ENCODE measurements around the gene CFAP43. TPM values are rescaled to one million over a fixed set of nuclear protein-coding genes. Genes with fewer than 3 reads are reported as not detected.
A peak's percentile ranks its signal among the peaks of the same experiment; 100 is the strongest.

CFAP43 gene
- total RNA-seq, 1 donor from 2014 or later = not detected

GRCh38 chr10:104120512-104120902, 111.7 kb downstream of the CFAP43 start:
- peak overlapping the region; percentile 99 for H3K27ac Mint-ChIP-seq
- no peak for DNase-seq (ENCODE audit: low spot score)
- intact Hi-C loops (cut with micrococcal nuclease) = loop anchor here (2.0 to 10.0 kb wide), 9 partner anchors 103 to 1376 kb away; partner anchors contain the start of genes CFAP58, TAF5 and WBP1L
- peak overlapping the region; percentile 94 for H3K4me3 Mint-ChIP-seq
- H3K36me3 Mint-ChIP-seq (ENCODE audit: low read depth) = peaks cover 8% of the 10 kb centered on the region
- H3K4me1 Mint-ChIP-seq (ENCODE audit: low read depth) = peaks cover 38% of the 10 kb centered on the region
- no peaks in the 10 kb centered on the region for H3K9me3 Mint-ChIP-seq
- H3K27me3 Mint-ChIP-seq (ENCODE audit: insufficient read depth) = peaks cover 12% of the 10 kb centered on the region

GRCh38 chr10:104119996-104120395, 112.2 kb downstream of the CFAP43 start:
- intact Hi-C loops (cut with micrococcal nuclease) = loop anchor here (2.0 to 10.0 kb wide), 9 partner anchors 103 to 1375 kb away; partner anchors contain the start of genes CFAP58, TAF5 and WBP1L
- DNase-seq (ENCODE audit: low spot score) = no peak
- Mint-ChIP-seq H3K36me3 (ENCODE audit: low read depth) (peaks cover 3% of the 10 kb centered on the region), H3K27ac (no peak overlapping the region), H3K9me3 (no peaks in the 10 kb centered on the region), H3K4me3 (no peak overlapping the region), H3K27me3 (ENCODE audit: insufficient read depth) (peaks cover 12% of the 10 kb centered on the region), H3K4me1 (ENCODE audit: low read depth) (peaks cover 33% of the 10 kb centered on the region)

GRCh38 chr10:104117839-104118323, 114.3 kb downstream of the CFAP43 start:
- H3K4me1 Mint-ChIP-seq (ENCODE audit: low read depth) = peaks cover 29% of the 10 kb centered on the region
- intact Hi-C loops (cut with micrococcal nuclease) = no loop called here
- H3K36me3 Mint-ChIP-seq (ENCODE audit: low read depth) = no peaks in the 10 kb centered on the region
- H3K4me3 Mint-ChIP-seq = no peak overlapping the region
- peaks cover 12% of the 10 kb centered on the region for H3K27me3 Mint-ChIP-seq (ENCODE audit: insufficient read depth)
- DNase-seq (ENCODE audit: low spot score) = no peak
- H3K27ac Mint-ChIP-seq = no peak overlapping the region
- no peaks in the 10 kb centered on the region for H3K9me3 Mint-ChIP-seq

GRCh38 chr10:104113376-104113956, 118.7 kb downstream of the CFAP43 start:
- Mint-ChIP-seq H3K4me3 (no peak overlapping the region), H3K4me1 (ENCODE audit: low read depth) (peaks cover 15% of the 10 kb centered on the region), H3K27me3 (ENCODE audit: insufficient read depth) (peaks cover 14% of the 10 kb centered on the region), H3K27ac (no peak overlapping the region), H3K36me3 (ENCODE audit: low read depth) (no peaks in the 10 kb centered on the region), H3K9me3 (no peaks in the 10 kb centered on the region)
- no peak for DNase-seq (ENCODE audit: low spot score)
- intact Hi-C loops (cut with micrococcal nuclease) = no loop called here

- no peak overlapping the region for H3K27ac Mint-ChIP-seq
- DNase-seq (ENCODE audit: low spot score) = no peak
- no peaks in the 10 kb centered on the region for H3K36me3 Mint-ChIP-seq (ENCODE audit: low read depth)
- no peak overlapping the region for H3K4me3 Mint-ChIP-seq
- intact Hi-C loops (cut with micrococcal nuclease) = no loop called here
- peaks cover 16% of the 10 kb centered on the region for H3K4me1 Mint-ChIP-seq (ENCODE audit: low read depth)
- H3K9me3 Mint-ChIP-seq = no peaks in the 10 kb centered on the region
- H3K27me3 Mint-ChIP-seq (ENCODE audit: insufficient read depth) = peaks cover 2% of the 10 kb centered on the region
Observed at GRCh38 chr10:104109908-104110662, 122.1 kb downstream of the CFAP43 start.

GRCh38 chr10:104104926-104105325, 127.2 kb downstream of the CFAP43 start:
- Mint-ChIP-seq H3K4me1 (ENCODE audit: low read depth) (peaks cover 17% of the 10 kb centered on the region), H3K36me3 (ENCODE audit: low read depth) (no peaks in the 10 kb centered on the region), H3K9me3 (no peaks in the 10 kb centered on the region), H3K27ac (no peak overlapping the region), H3K4me3 (no peak overlapping the region), H3K27me3 (ENCODE audit: insufficient read depth) (no peaks in the 10 kb centered on the region)
- no peak for DNase-seq (ENCODE audit: low spot score)
- intact Hi-C loops (cut with micrococcal nuclease) = no loop called here

- H3K4me3 Mint-ChIP-seq = no peak overlapping the region
- H3K27ac Mint-ChIP-seq = no peak overlapping the region
- H3K4me1 Mint-ChIP-seq (ENCODE audit: low read depth) = peaks cover 12% of the 10 kb centered on the region
- no peak for DNase-seq (ENCODE audit: low spot score)
- no peaks in the 10 kb centered on the region for H3K36me3 Mint-ChIP-seq (ENCODE audit: low read depth)
- intact Hi-C loops (cut with micrococcal nuclease) = no loop called here
- H3K27me3 Mint-ChIP-seq (ENCODE audit: insufficient read depth) = no peaks in the 10 kb centered on the region
- H3K9me3 Mint-ChIP-seq = no peaks in the 10 kb centered on the region
Observed at GRCh38 chr10:104104418-104104817, 127.7 kb downstream of the CFAP43 start.

- intact Hi-C loops (cut with micrococcal nuclease) = no loop called here
- no peaks in the 10 kb centered on the region for H3K36me3 Mint-ChIP-seq (ENCODE audit: low read depth)
- no peaks in the 10 kb centered on the region for H3K9me3 Mint-ChIP-seq
- no peak for DNase-seq (ENCODE audit: low spot score)
- no peak overlapping the region for H3K4me3 Mint-ChIP-seq
- peaks cover 12% of the 10 kb centered on the region for H3K4me1 Mint-ChIP-seq (ENCODE audit: low read depth)
- no peak overlapping the region for H3K27ac Mint-ChIP-seq
- H3K27me3 Mint-ChIP-seq (ENCODE audit: insufficient read depth) = peaks cover 2% of the 10 kb centered on the region
Observed at GRCh38 chr10:104103956-104104355, 128.2 kb downstream of the CFAP43 start.

GRCh38 chr10:104101902-104102301, 130.3 kb downstream of the CFAP43 start:
- no peaks in the 10 kb centered on the region for H3K36me3 Mint-ChIP-seq (ENCODE audit: low read depth)
- DNase-seq (ENCODE audit: low spot score) = no peak
- intact Hi-C loops (cut with micrococcal nuclease) = no loop called here
- H3K4me1 Mint-ChIP-seq (ENCODE audit: low read depth) = peaks cover 12% of the 10 kb centered on the region
- no peak overlapping the region for H3K27ac Mint-ChIP-seq
- H3K9me3 Mint-ChIP-seq = no peaks in the 10 kb centered on the region
- no peak overlapping the region for H3K4me3 Mint-ChIP-seq
- H3K27me3 Mint-ChIP-seq (ENCODE audit: insufficient read depth) = peaks cover 9% of the 10 kb centered on the region

GRCh38 chr10:104100795-104101194, 131.4 kb downstream of the CFAP43 start:
- no peaks in the 10 kb centered on the region for H3K36me3 Mint-ChIP-seq (ENCODE audit: low read depth)
- intact Hi-C loops (cut with micrococcal nuclease) = no loop called here
- no peak overlapping the region for H3K27ac Mint-ChIP-seq
- peaks cover 6% of the 10 kb centered on the region for H3K9me3 Mint-ChIP-seq
- H3K27me3 Mint-ChIP-seq (ENCODE audit: insufficient read depth) = peaks cover 9% of the 10 kb centered on the region
- H3K4me1 Mint-ChIP-seq (ENCODE audit: low read depth) = peaks cover 12% of the 10 kb centered on the region
- no peak overlapping the region for H3K4me3 Mint-ChIP-seq
- DNase-seq (ENCODE audit: low spot score) = no peak

GRCh38 chr10:104099941-104100340, 132.2 kb downstream of the CFAP43 start:
- Mint-ChIP-seq H3K36me3 (ENCODE audit: low read depth) (no peaks in the 10 kb centered on the region), H3K4me1 (ENCODE audit: low read depth) (peaks cover 10% of the 10 kb centered on the region), H3K27ac (no peak overlapping the region), H3K4me3 (no peak overlapping the region), H3K27me3 (ENCODE audit: insufficient read depth) (peaks cover 9% of the 10 kb centered on the region), H3K9me3 (peaks cover 6% of the 10 kb centered on the region)
- intact Hi-C loops (cut with micrococcal nuclease) = no loop called here
- DNase-seq (ENCODE audit: low spot score) = no peak

GRCh38 chr10:104099269-104099668, 132.9 kb downstream of the CFAP43 start:
- no peak overlapping the region for H3K4me3 Mint-ChIP-seq
- peaks cover 3% of the 10 kb centered on the region for H3K4me1 Mint-ChIP-seq (ENCODE audit: low read depth)
- peaks cover 9% of the 10 kb centered on the region for H3K27me3 Mint-ChIP-seq (ENCODE audit: insufficient read depth)
- no peak overlapping the region for H3K27ac Mint-ChIP-seq
- H3K36me3 Mint-ChIP-seq (ENCODE audit: low read depth) = no peaks in the 10 kb centered on the region
- peaks cover 6% of the 10 kb centered on the region for H3K9me3 Mint-ChIP-seq
- intact Hi-C loops (cut with micrococcal nuclease) = no loop called here
- DNase-seq (ENCODE audit: low spot score) = no peak

- Mint-ChIP-seq H3K27ac (no peak overlapping the region), H3K36me3 (ENCODE audit: low read depth) (no peaks in the 10 kb centered on the region), H3K4me3 (no peak overlapping the region), H3K9me3 (peaks cover 6% of the 10 kb centered on the region), H3K4me1 (ENCODE audit: low read depth) (peaks cover 5% of the 10 kb centered on the region), H3K27me3 (ENCODE audit: insufficient read depth) (peaks cover 9% of the 10 kb centered on the region)
- intact Hi-C loops (cut with micrococcal nuclease) = no loop called here
- DNase-seq (ENCODE audit: low spot score) = no peak
Observed at GRCh38 chr10:104098358-104098925, 133.7 kb downstream of the CFAP43 start.
